COLO829 (cell line): ENCODE results near the gene EIF2B1.

Experiments used
- DNase-seq: peaks from one replicate; pipeline ENCODE4 v3.0.0; 2012; ENCODE audit warnings: low spot score

The EIF2B1 gene

DNA sequence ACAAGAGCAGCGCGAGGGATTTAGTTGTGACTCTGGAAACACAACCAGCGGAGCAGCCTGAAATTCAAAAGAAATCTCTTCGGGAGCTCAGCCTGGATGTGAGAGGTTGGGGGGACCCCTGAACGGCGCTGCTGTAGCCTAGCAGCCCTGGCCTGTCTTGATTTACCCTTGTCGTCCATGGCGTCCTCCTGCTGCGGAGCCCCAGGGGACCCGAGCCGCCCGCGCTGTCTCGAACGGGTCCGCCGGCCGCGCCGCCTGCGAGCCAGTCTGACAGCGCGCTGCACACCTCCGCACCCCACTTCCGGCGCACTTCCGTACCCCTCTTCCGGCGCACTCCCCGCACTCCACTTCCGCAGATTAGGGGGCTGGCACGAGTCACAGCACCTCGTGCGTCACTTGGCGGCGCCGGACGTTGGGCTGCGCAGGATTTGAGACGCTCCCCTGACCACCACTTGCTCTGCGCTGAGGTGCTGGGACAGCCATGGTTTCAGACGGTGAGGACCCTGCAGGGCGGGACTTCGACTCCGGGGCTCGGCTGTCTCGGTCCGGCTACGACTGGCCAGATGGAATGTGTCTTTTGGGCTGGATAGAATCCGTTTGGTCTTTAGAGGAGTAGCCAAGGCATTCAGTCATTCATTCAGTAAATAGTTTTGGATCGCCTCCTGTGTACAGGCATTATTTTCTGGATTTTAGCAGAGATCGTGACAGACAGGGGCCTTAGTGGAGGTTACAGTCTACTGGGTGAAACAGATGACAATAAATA, at the start of gene EIF2B1, which contains the start of gene GTF2H3:
Gene EIF2B1 (minus strand): TSS at position 308 of the 763 bp plus-strand sequence. CDS start 129 bp downstream, at position 179.
Gene GTF2H3 (plus strand): TSS at position 451 of the 763 bp plus-strand sequence. CDS start 31 bp downstream, at position 482.
- peak; percentile 97 for DNase-seq

DNA sequence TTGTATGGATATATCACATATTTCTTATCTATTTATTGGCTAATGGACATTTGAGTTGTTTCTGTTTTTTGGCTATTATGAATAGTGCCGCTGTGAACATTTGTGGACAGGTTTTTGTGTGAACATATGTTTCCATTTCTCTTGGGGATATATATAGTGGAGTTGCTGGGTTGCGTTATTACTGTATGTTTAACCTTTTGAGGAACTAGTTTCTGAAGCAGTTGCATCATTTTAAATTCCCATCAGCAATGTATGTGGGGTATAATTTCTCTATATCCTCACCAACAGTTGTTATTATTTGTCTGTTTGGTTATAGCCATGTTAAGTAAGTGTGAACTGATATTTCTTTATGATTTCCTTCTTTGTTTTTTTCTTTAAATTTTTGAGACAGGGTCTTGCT, 48.1 kb upstream of the EIF2B1 start:
- DNase-seq = no peak

DNA sequence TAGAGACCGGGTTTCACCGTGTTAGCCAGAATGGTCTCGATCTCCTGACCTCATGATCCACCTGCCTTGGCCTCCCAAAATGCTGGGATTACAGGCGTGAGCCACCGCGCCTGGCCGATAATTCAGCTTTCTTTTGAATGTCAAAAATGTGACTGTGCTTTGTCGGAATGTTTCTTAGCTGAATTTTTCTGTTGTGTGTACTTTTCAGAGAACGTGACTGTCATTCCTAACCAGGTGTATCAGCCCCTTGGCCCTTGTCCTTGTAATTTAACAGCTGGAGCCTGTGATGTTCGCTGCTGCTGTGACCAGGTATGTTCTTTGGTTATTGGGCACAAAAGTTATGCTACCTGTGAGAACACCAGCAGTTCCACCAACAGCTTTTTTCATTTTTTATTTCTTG, 45.5 kb upstream of the EIF2B1 start:
- DNase-seq = no peak

DNA sequence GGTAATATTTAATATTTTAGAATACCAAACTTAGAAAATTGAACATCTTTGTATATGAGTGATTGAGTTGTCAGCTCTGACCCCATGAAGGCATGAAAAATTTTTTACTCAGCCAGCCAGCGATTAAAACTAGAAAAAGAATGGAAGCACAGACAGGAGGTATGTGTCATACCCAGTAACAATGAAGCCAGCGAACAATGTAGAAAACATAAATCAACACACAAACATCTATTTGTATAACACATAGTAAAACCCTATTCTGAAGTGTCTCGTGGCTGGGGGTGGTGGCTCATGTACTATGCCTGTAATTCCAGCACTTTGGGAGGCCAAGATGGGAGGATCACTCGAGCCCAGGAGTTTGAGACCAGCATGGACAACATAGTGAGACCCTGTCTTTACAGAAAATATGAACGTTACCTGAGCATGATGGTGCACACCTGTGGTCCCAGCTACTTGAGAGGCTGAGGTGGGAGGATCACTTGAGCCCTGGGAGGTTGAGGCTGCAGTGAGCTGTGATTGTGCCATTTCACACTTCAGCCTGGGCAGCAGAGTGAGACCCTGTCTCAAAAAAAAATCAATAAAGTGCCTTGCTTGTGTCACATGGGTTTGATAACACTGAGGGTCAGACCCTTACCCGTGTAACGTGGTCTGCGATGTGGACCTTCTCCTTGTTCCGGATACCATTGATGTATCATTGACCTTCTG, 43.3 kb upstream of the EIF2B1 start:
- no peak for DNase-seq

DNA sequence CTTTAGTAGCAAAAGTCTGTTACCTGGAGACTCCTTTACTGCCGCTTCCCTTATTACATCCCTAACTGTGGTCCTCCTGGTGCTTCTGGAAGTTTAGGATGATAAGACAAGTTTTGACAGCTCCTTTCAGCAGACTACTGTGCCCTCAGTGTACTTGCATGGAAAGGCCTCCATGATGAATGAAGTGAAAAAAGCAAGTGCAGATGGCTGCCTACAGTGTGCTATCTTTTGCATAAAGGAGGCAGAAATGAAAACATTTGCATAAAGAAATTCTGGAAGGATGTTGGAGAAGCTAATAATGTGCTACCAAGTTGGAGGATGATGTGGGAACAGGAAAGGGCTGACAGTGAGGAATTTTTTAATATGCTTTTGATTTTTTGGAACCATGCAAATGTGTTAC, 42.0 kb upstream of the EIF2B1 start:
- no peak for DNase-seq

DNA sequence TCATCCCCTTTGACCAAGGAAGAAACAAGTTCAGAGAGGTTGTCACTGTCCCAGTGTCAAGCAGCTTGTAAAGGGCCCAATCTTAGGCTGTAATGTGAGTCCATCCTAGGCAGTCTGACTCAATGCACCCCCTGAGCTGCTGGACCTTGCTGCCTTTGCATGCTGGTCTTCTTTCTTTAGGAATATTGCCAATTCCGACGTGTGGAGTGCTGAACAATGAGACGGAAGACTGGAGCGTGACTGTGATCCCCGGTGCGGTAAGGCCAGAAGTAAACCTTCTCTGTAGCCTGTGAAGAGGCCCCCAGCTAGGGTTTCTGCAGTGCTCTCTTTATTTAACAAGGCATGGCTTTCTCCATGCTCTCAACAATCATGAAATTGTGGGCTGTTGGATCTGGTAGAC, 38.4 kb upstream of the EIF2B1 start:
- no peak for DNase-seq

DNA sequence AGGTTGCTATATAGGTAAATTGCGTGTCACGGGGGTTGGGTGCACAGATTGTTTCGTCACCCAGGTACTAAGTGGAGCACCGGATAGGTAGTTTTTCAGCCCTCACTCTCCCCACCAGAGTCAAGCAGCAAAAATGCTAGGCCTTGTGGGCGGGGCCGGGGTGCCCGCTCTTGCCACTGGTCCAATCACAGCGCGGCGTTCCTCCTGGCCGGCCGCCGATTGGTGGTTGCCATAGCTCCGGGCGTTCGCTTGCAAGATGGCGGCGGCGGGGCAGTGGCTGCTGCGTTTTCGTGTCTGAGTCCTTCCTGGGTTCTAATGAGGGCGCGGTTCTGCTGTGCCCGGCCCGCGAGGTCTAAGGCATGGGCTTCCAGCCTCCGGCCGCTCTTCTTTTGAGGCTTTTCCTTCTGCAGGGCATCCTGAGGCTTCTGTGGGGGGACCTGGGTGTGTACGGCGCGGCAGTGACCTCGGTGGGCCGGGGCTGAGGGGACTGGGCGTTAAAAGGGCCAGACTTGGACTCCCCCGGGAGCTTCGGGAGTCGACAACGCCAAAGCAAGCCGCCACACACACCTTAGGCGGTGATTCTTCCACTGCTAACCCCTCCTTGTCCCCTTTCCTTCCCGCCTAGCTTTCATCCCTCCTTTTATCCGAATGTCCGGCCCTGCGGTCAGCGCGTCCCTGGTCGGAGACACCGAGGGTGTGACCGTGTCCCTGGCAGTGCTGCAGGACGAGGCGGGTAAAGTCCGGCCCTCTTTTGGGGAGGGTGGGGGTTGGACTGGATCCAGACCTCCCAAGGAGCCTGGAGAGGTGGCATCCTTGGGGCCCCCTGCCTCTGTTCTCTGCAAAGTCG, 37.6 kb upstream of the EIF2B1 start, which contains the start of gene TCTN2:
Gene TCTN2 (plus strand): TSS at position 232 of the 847 bp plus-strand sequence. CDS start 128 bp downstream, at position 360.
- peak; percentile 98 for DNase-seq

DNA sequence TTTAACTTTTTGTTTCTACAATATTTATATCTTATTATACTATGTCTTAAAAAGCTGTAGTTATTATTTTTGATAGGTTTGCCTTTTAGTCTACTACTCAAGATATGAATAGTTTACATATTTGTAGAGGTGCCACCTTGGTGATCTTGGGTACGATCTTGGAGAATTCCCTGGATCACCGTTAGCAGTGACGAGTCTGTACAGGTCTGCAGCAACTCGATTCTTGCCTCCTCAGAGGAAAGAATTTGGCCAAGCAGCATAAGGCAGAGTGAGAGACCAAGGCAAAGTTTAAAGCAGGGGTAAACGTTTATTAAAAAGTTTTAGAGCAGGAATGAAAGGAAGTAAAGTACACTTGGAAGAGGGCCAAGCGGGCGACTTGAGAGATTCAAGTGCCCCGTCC, 34.3 kb upstream of the EIF2B1 start:
- DNase-seq = no peak

DNA sequence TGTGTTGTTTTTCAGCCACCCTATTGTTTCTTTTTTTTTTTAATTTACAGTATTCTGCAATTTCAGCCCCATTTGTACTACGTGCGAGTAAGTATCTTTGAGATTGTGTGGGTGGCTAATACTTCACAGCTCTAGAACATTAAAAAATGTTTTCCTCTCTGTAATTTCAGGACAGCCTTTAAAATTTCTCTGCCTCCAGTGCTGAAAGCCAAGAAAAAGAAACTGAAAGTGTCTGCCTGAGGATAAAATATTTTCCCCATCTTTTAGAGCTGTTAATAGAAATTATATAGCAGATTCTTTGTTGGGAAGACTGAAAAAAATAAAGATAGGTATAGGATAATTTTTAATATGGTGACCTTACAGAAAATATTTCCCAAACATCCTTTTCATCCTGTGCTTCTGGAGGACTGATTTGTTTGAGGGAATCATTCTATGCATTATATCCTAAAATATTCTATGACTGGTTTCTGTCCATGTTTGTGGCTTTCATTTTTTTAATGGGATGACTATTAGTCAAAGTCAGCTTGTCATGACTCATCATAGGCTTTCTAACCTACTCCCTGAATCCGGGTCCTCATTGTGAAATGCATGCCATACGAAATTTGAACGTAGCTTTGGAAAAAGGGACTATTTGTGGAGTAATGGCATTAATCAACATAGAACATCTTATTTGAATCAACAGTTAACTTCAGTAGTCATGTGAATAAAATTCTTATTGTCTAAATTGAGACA, 26.7 kb upstream of the EIF2B1 start:
- peak; percentile 93 for DNase-seq

DNA sequence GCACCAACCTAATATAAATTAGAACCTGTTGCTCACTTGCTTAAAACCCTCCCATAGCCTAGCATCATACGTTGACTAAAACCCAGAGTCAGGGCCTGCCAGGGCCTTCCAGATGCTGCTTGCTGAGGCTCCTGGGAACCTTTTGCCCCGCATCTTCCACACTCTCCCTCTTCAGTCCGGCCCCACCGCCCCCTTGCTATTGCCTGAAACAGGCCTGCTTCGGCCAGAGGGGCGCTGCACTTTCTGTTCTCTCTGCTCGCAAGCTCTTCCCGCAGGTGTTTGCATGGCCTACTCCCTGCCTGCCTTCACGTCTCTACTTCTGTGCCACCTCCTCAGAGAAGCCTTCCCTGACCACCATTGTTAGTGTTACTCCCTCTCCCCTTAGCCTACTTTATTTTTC, 23.7 kb upstream of the EIF2B1 start:
- DNase-seq = no peak

DNA sequence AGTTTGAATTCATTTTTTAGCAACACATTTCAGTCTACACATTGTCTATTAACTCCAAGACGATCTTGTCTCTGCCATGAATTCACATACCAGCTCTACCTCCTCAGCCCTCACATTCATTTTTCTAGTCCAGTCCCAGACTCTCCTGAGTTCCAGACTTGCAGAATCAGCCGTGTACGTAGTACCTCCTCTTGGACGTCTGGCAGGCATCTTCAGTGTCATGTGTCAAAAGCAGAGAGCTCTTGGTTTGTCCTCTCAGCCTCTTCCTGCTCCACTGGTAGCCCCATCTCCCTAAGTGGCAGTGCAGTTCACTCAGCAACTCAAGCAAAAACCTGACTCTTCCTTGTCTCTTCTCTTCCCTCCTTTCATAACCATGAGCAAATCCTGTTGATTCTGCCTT, 22.9 kb upstream of the EIF2B1 start:
- DNase-seq = no peak

DNA sequence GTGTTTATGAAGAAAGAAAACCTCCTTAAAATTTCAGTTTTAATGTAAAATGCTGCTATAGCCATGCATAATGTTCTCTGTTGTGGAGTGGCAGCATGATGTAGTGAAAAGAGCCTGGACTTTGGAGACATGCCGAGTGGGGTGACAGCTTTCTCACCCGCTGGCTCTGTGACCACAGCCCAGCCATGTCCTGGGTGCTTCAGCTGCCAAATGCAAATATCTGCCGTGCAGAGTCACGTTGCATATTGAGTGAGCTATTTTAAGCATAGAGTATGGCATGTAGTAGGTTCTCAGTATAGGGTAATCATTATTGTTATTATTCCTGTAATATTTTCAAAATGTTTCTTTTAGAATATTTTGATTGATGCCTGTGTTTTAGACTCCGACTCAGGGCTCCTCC, 21.9 kb upstream of the EIF2B1 start:
- no peak for DNase-seq

DNA sequence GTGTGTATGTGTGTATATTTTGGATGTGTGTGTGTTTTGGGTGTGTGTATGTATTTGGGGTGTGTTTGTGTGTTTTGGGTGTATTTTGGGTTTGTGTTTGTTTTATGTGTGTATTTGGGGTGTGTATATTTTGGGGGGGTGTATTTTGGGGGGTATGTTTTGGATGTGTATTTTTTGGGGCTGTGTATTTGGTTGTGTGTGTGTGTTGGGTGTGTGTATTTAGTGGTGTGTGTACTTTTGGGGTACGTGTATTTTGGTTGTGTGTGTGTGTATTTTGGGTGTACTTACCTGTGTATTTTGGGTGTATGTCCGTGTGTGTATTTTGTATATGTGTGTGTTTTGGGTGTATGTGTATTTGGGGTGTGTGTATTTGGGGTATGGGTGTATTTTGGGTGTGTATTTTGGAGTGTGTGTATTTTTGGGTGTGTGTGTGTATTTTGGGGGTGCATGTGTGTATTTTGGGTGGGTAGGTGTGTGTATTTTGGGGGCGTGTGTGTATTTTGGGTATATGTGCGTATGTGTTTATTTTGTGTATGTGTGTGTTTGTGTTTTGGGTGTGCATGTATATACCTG, 20.7 kb upstream of the EIF2B1 start:
- DNase-seq = no peak

DNA sequence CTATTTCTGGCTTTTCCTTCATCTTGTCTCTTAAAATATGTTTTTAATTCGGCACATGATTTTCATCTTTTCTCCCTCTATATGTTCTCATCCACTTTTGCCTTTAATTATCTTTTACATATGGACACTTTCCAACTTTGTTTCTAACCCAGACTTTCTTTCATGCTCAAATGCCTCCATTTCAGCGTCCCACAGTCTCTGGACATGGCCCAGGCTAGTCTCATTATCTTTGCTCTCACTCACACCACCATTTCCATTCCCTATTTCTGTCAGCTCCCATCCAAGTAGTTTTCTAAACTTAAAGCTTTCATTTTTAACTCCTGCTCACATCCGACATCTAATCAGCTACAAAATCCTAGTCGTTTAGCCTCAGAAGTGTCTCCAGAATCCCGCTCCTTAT, 14.9 kb upstream of the EIF2B1 start:
- DNase-seq = no peak

DNA sequence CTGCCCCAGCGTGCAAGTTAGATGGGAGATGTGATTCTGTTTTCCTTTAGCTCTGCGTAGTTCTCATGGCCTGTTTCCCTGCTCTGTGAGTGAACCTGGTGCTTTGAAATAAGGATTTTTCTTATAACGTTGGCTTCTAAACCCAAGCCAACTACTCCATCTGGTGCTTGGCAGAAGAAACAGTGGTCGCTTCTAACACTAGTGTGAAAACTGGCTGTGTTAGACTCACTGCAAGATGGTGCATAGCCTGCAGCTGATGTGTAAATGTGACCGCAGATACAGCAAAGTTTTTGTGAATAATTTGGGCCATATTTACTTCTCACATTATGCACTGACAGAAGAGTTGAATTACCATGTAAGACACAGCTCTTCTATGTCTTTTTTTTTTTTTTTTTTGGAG, 12.4 kb upstream of the EIF2B1 start:
- DNase-seq = no peak

DNA sequence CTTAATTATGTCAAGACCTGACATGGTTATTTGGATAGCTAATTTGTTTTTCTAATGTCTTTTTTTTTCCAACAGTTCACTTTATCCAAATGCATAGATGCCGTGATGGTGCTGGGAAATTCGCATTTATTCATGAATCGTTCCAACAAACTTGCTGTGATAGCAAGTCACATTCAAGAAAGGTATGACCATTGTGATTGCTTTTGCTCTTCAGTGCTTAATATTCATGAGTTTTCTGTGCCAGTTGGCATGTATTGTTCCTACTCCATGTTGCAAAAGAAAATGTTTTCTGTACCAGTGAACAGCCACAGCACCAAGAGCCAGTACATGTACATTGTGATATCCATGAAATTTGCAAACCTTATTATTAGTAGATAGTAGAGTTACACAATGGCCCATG, 11.9 kb upstream of the EIF2B1 start:
- no peak for DNase-seq

DNA sequence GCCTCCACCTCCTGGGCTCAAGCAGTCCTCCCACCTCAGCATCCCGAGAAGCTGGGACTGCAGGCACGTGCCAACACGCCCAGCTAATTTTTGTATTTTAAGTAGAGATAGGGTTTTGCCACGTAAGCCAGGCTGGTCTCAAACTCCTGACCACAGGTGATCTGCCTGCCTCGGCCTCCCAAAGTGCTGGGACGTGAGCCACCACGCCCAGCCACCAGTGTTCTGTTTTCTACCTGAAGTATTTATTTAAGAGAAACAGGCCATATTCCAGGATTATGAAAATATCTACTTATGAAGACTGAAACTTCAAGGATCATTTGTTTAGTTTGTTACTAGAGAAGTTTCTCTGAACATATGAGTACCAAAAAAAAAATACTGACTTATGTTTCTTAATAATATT, 10.4 kb upstream of the EIF2B1 start:
- DNase-seq = no peak

DNA sequence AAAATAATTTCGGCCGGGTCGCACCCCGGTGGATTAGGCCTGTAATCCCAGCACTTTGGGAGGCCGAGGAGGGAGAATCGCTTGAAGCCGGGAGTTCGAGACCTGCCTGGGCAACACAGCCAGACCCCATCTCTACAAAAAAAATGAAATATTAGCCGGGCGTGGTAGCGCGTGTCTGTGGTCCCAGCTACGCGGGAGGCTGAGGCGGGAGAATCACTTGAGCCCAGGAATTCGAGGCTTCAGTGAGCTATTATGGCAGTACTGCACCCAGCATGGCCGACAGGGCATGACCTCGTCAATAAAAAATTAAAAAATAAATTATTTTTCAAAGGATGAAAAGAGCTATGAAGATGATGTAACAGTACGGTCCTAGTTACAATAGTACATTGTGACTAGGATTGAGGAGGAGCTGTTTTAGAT, 666 bp upstream of the EIF2B1 start:
- no peak for DNase-seq

DNA sequence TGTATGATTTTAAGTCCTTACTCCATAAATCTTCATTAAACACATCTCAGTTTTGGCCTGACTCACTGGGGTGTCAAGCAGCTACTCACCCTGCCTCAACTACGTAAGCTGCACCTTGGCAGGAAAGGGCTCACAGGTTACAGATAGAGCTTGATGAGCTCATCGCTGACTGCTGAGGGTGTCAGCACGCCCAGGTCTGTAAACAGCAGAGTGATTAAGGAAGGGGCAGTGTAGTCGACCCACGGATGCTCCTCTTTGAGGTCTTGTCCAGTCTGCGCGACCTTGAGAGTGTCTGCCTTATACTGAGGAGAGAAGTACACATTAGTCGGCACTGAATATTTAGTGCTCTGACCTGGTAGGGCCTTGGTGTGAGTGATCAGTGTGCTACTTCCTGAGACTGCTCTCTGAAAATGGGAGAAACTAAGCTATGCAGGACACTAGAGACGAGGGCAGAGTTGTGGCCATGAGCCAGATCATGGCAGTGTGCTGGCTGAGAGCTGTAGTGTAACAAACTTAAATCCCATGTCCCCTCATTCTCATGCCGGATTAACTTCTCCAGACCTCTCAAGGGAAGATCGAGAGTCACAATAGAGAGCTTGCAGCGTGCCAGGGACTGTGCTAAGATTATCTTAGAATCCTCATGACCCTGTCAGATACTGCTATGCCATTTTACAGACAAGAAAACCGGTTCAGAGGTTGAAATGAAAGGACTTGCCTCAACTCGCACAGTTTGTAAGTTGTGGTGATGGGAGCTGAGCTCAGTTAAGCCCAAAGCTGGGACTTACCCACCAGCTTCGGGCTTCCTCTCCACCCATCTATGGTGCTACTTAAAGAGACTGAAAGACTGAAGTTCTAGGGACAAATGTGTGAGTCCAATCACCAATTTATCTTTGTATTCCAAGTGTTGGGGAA, 11.6 kb downstream of the EIF2B1 start:
- DNase-seq = no peak

DNA sequence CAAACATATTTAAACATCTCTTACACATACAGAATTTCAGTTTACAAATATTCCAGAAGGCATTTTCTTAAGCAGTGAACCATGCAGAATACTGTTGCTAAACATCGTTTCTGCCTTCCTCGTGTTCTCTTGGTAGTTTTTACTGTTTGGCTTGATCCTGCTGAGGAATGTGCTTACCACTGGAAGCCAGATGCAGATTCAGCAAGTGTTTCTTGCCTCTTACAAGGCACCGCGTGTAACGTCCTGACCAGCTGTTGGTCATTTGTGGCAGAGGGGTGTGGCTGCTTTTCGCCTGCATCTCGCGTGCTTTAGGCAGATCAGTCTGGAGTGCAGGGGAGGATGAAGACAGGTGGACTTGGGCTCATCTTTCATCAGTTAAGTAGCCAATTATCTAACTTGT, 12.4 kb downstream of the EIF2B1 start:
- DNase-seq = no peak
